ENCODE results near the gene ELMO3. TPM values are rescaled to one million over a fixed set of nuclear protein-coding genes. Genes with fewer than 3 reads are reported as not detected.

The ELMO3 gene
- total RNA-seq, 6 experiments from 2014 or later = 1.8 to 8.0 (median 4.6) TPM

- 0% methylated on average over 13 of the region's 77 CpGs for WGBS (ENCODE audit: insufficient coverage, low coverage, low lambda C conversion rate, missing lambda C conversion rate)
- TF ChIP-seq, protein P1, sequence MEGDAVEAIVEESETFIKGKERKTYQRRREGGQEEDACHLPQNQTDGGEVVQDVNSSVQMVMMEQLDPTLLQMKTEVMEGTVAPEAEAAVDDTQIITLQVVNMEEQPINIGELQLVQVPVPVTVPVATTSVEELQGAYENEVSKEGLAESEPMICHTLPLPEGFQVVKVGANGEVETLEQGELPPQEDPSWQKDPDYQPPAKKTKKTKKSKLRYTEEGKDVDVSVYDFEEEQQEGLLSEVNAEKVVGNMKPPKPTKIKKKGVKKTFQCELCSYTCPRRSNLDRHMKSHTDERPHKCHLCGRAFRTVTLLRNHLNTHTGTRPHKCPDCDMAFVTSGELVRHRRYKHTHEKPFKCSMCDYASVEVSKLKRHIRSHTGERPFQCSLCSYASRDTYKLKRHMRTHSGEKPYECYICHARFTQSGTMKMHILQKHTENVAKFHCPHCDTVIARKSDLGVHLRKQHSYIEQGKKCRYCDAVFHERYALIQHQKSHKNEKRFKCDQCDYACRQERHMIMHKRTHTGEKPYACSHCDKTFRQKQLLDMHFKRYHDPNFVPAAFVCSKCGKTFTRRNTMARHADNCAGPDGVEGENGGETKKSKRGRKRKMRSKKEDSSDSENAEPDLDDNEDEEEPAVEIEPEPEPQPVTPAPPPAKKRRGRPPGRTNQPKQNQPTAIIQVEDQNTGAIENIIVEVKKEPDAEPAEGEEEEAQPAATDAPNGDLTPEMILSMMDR (IDR thresholded peaks at IDR 0.05) = no peak
- TF ChIP-seq POLR2A (IDR thresholded peaks at IDR 0.05) = peak; percentile 46
- ATAC-seq = peak; percentile 85 to 94 (median 90)
- intact Hi-C loops (cut with DNase I) = no loop called here
- Histone ChIP-seq H3K4me1 (peaks cover 0 to 18% (median 9%) of the 10 kb centered on the region in 4 donors), H3K27ac (peak within 1 kb of the TSS; percentile 85 to 91 (median 90)), H3K36me3 (no peaks in the 10 kb centered on the region), H3K9me3 (no peaks in the 10 kb centered on the region), H3K4me3 (peak within 1 kb of the TSS; percentile 56 to 79 (median 67)), H3K27me3 (no peaks in the 10 kb centered on the region)
- peak; percentile 92 to 96 (median 93) for DNase-seq
Observed at GRCh38 chr16:67183627-67184452, 15.1 kb upstream of the ELMO3 start, which contains the start of gene MATCAP1. MATCAP1 (minus strand) TSS chr16:67183963; CDS start chr16:67180610, 3,353 bp downstream.

GRCh38 chr16:67184453-67184994 lies 14.4 kb upstream of the ELMO3 start:
- ATAC-seq = peak; percentile 4 to 24 (median 12)
- H3K27ac ChIP-seq = peak overlapping the region; percentile 85 to 91 (median 90)

DNA sequence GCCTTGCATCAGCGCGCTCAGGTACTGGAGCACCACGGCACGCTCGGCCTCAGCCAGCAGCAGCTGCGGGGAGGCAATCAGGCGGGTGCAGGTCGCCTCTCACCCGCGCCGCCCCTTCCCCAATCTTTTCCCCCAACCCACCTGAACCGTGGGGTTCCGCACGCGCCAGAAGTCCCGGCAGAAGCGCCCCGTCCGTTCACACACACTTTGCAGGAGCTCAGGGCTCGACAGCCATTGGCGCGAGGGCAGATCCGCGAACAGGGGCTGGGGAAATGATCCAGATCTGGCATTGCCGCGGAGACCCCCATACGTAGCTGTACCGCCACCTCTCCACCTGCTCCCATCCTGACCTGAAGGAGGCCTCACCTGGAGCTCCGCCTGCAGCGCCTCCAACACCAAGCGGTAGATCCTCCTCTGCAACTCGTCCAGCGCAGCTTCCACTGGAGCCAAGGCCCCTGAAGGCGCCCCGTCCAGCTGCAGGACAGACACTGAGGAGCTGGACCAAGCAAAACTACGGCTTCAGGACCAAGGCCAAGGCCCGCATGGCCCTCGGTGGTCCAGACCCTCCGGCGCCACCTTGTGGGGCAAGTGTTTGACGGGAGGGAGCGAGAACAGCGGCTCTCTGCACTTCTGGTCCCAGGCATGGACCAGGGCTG lies 13.8 kb upstream of the ELMO3 start:
- no peaks in the 10 kb centered on the region for H3K9me3 ChIP-seq
- WGBS (ENCODE audit: insufficient coverage, low coverage, low lambda C conversion rate, missing lambda C conversion rate) = 9% methylated on average over 12 of the region's 43 CpGs
- no peak for TF ChIP-seq POLR2A (IDR thresholded peaks at IDR 0.05)
- TF ChIP-seq, protein P1 (IDR thresholded peaks at IDR 0.05) = peak; percentile 76 to 83 (median 77)

More at GRCh38 chr16:67184453-67184994, 14.4 kb upstream of the ELMO3 start:
- H3K27me3 ChIP-seq = no peaks in the 10 kb centered on the region
- DNase-seq = peak in 1 of 3 donors; percentile 69
- intact Hi-C loops (cut with DNase I) = no loop called here
- H3K4me1 ChIP-seq = peaks cover 0 to 17% (median 9%) of the 10 kb centered on the region in 4 donors
- H3K9me3 ChIP-seq = no peaks in the 10 kb centered on the region
- H3K4me3 ChIP-seq = peak overlapping the region; percentile 56 to 79 (median 67)
- TF ChIP-seq, protein P1 (IDR thresholded peaks at IDR 0.05) = no peak
- TF ChIP-seq POLR2A (IDR thresholded peaks at IDR 0.05) = no peak
- no peaks in the 10 kb centered on the region for H3K36me3 ChIP-seq
- WGBS (ENCODE audit: insufficient coverage, low coverage, low lambda C conversion rate, missing lambda C conversion rate) = 0% methylated on average over 15 of the region's 59 CpGs

DNA sequence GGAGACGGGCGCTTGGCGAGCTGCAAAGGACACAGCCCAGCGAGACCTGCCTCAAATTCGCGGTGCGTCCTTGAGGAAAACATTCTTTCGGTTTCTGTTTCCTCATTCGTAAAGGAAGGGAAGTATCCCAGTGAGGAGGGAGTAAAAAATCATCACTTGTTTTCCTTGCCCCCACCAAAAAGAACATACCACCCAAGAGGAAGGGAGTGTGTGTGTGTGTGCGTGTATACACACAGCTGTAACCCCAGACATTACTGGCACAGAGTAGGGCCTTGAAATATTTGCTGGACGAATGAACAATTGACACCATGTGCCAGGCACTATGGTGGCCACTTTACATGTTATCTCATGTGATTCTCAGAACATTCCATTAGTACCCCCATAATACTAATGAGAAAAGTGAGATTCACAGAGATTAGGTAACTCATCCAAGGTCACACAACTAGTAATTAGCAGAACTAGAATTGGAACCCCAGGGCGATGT lies 13.2 kb upstream of the ELMO3 start:
- no peak overlapping the region for H3K4me3 ChIP-seq
- WGBS (ENCODE audit: insufficient coverage, low coverage, low lambda C conversion rate, missing lambda C conversion rate) = 5% methylated on average over 12 of the region's 12 CpGs
- ATAC-seq (no peak), DNase-seq (no peak)
- intact Hi-C loops (cut with DNase I) = no loop called here
- no peak for TF ChIP-seq POLR2A (IDR thresholded peaks at IDR 0.05)
- TF ChIP-seq, protein P1 (IDR thresholded peaks at IDR 0.05) = no peak
- no peaks in the 10 kb centered on the region for H3K9me3 ChIP-seq
- H3K4me1 ChIP-seq = peaks cover 0 to 17% (median 9%) of the 10 kb centered on the region in 4 donors
- no peaks in the 10 kb centered on the region for H3K36me3 ChIP-seq
- H3K27me3 ChIP-seq = no peaks in the 10 kb centered on the region
- H3K27ac ChIP-seq = no peak overlapping the region

More for the DNA sequence above, 13.8 kb upstream of the ELMO3 start:
- no peaks in the 10 kb centered on the region for H3K27me3 ChIP-seq
- DNase-seq (peak; percentile 89 to 92 (median 89)), ATAC-seq (peak; percentile 55 to 63 (median 58))
- no peak overlapping the region for H3K27ac ChIP-seq
- intact Hi-C loops (cut with DNase I) = no loop called here
- no peak overlapping the region for H3K4me3 ChIP-seq
- peaks cover 0 to 17% (median 9%) of the 10 kb centered on the region in 4 donors for H3K4me1 ChIP-seq
- H3K36me3 ChIP-seq = no peaks in the 10 kb centered on the region
